Hepatocyte (in vitro differentiated cells): ENCODE measurements around the gene COL21A1. TPM values are rescaled to one million over a fixed set of nuclear protein-coding genes. Genes with fewer than 3 reads are reported as not detected.
"Not testable (repeated sequence)": the region's sequence is repeated elsewhere in the genome, so short reads cannot be mapped to it uniquely, and the experiment has no call there.

Experiments
- DNase-seq: peaks from one replicate; pipeline ENCODE4 v3.0.0-alpha.2; 2016; ENCODE audit warnings: low spot score
- H2AFZ ChIP-seq: fragments of 200-600 bp; sonication (generic); 2 replicates; pipeline ENCODE4 v1.6.0; 2016; ENCODE audit warnings: antibody characterized with exemption, mild to moderate bottlenecking
- H3K27ac ChIP-seq: fragments of 200-600 bp; sonication (generic); 2 replicates; pipeline ENCODE4 v1.5.1; 2016; ENCODE audit warnings: mild to moderate bottlenecking
- H3K27me3 ChIP-seq: fragments of 200-600 bp; sonication (generic); 2 replicates; pipeline ENCODE4 v1.6.1; 2016
- H3K36me3 ChIP-seq: fragments of 200-600 bp; sonication (generic); replicated peaks from 2 replicates; pipeline ENCODE4 v1.5.1; 2016; ENCODE audit warnings: low read depth; ENCODE audit not compliant: insufficient read depth
- H3K4me1 ChIP-seq: fragments of 200-600 bp; sonication (generic); 2 replicates; pipeline ENCODE4 v1.5.1; 2016; ENCODE audit warnings: mild to moderate bottlenecking, moderate library complexity; ENCODE audit not compliant: insufficient read depth
- H3K4me2 ChIP-seq: fragments of 200-600 bp; sonication (generic); 2 replicates; pipeline ENCODE4 v1.6.0; 2016
- H3K4me3 ChIP-seq: fragments of 200-600 bp; sonication (generic); 2 replicates; pipeline ENCODE4 v1.5.1; 2016; ENCODE audit warnings: mild to moderate bottlenecking
- H3K79me2 ChIP-seq: fragments of 200-600 bp; sonication (generic); 2 replicates; pipeline ENCODE4 v1.6.0; 2017; ENCODE audit warnings: mild to moderate bottlenecking
- H3K9me2 ChIP-seq: fragments of 200-600 bp; sonication (generic); replicated peaks from 2 replicates; pipeline ENCODE4 v1.6.0; 2017; ENCODE audit warnings: mild to moderate bottlenecking; ENCODE audit not compliant: insufficient read depth
- H3K9me3 ChIP-seq: fragments of 200-600 bp; sonication (generic); 2 replicates; pipeline ENCODE4 v1.5.1; 2016; ENCODE audit warnings: low read depth, mild to moderate bottlenecking
- H4K20me1 ChIP-seq: fragments of 200-600 bp; sonication (generic); 2 replicates; pipeline ENCODE4 v1.6.0; 2016; ENCODE audit warnings: mild to moderate bottlenecking; ENCODE audit not compliant: insufficient read depth, poor library complexity, severe bottlenecking
- CTCF ChIP-seq: fragments of 200-600 bp; sonication (generic); IDR thresholded peaks from 2 replicates; pipeline ENCODE4 v1.5.1; 2016; ENCODE audit warnings: antibody characterized with exemption, mild to moderate bottlenecking; ENCODE audit not compliant: poor library complexity
- EZH2 ChIP-seq: fragments of 200-600 bp; sonication (generic); IDR thresholded peaks from 2 replicates; pipeline ENCODE4 v1.6.1; 2016; ENCODE audit warnings: antibody characterized with exemption, mild to moderate bottlenecking, borderline replicate concordance
- EZH2phosphoT487 ChIP-seq: fragments of 200-600 bp; sonication (generic); IDR thresholded peaks from one replicate; pipeline ENCODE4 v1.6.1; 2018; ENCODE audit warnings: antibody characterized with exemption, mild to moderate bottlenecking, low read depth, moderate library complexity; ENCODE audit not compliant: unreplicated experiment, severe bottlenecking
- WGBS: methylation state at CpG from one replicate; pipeline ENCODE4 v1.1.6; 2016; ENCODE audit warnings: low lambda C conversion rate; ENCODE audit errors: missing lambda C conversion rate; 5-methylcytosine and 5-hydroxymethylcytosine counted together
- polyA plus RNA-seq: library from polyadenylated mRNA; unstranded; fragments of >200 nt; fragmentation: Nextera tagmentation; extraction: Ambion mirVana; gene quantifications from 2 replicates; pipeline ENCODE4 v1.2.1, GENCODE V29; 2016
- small RNA-seq: library from RNA; depleted of rRNA; stranded (forward); fragments of <200 nt; gene quantifications from one replicate; pipeline ENCODE3, GENCODE V24; 2014
- total RNA-seq: library from RNA; depleted of rRNA; stranded (reverse); fragments of >200 nt; gene quantifications from 2 replicates; pipeline ENCODE4 v1.2.3, GENCODE V29; 2014

COL21A1 gene
- total and polyA plus RNA-seq, 2 experiments from 2014 or later = 36.2 to 44.7 TPM

GRCh38 chr6:56019973-56020372 lies 227.4 kb downstream of the COL21A1 start:
- TF ChIP-seq EZH2phosphoT487 (no peak), EZH2 (no peak), CTCF (no peak)
- H3K4me2 ChIP-seq = no peak overlapping the region
- H3K9me3 ChIP-seq = no peaks in the 10 kb centered on the region
- no peaks in the 10 kb centered on the region for H3K27me3 ChIP-seq
- H4K20me1 ChIP-seq = no peaks in the 10 kb centered on the region
- H3K27ac ChIP-seq = no peak overlapping the region
- no peak overlapping the region for H2AFZ ChIP-seq
- no peaks in the 10 kb centered on the region for H3K79me2 ChIP-seq
- no peaks in the 10 kb centered on the region for H3K9me2 ChIP-seq
- no peaks in the 10 kb centered on the region for H3K36me3 ChIP-seq
- DNase-seq = no peak
- WGBS = 89% methylated on average over 1 of the region's 1 CpG
- no peaks in the 10 kb centered on the region for H3K4me1 ChIP-seq
- no peak overlapping the region for H3K4me3 ChIP-seq

GRCh38 chr6:56017198-56017597 lies 230.2 kb downstream of the COL21A1 start:
- TF ChIP-seq EZH2 (no peak), EZH2phosphoT487 (no peak), CTCF (no peak)

DNA sequence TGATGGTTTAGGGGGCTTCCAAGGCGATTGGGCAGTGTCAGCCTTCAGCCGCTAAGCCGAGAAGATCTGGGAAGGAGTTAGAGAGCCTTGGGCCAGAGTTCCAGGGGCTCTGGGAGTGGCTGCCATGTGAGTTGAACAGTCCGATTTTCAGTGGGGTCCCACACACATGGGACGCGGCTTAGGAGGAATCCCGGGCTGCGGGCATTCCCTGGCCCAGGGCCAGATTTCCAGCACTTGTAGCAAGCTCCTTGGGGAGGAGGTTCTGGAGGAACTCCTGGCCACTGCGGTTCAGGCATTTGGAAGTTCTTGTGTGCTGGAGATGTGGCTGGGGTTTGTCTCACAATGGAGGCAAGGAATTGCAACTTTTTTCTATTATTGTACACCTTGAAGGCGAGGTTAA lies 233.3 kb downstream of the COL21A1 start:
- not testable (repeated sequence) for H3K9me2 ChIP-seq, H3K9me3 ChIP-seq, H3K79me2 ChIP-seq, H4K20me1 ChIP-seq, H3K4me2 ChIP-seq, H2AFZ ChIP-seq, H3K4me1 ChIP-seq, DNase-seq, H3K27ac ChIP-seq, H3K27me3 ChIP-seq, H3K36me3 ChIP-seq, H3K4me3 ChIP-seq
- WGBS = 86% methylated on average over 10 of the region's 10 CpGs

More at GRCh38 chr6:56017198-56017597, 230.2 kb downstream of the COL21A1 start:
- Histone ChIP-seq H3K4me3 (no peak overlapping the region), H3K4me1 (no peaks in the 10 kb centered on the region), H3K4me2 (no peak overlapping the region), H3K36me3 (no peaks in the 10 kb centered on the region), H3K9me3 (no peaks in the 10 kb centered on the region), H3K27ac (no peak overlapping the region), H3K9me2 (no peaks in the 10 kb centered on the region), H2AFZ (no peak overlapping the region), H4K20me1 (no peaks in the 10 kb centered on the region), H3K27me3 (no peaks in the 10 kb centered on the region), H3K79me2 (no peaks in the 10 kb centered on the region)
- no peak for DNase-seq
- WGBS = 38% methylated on average over 2 of the region's 2 CpGs

DNA sequence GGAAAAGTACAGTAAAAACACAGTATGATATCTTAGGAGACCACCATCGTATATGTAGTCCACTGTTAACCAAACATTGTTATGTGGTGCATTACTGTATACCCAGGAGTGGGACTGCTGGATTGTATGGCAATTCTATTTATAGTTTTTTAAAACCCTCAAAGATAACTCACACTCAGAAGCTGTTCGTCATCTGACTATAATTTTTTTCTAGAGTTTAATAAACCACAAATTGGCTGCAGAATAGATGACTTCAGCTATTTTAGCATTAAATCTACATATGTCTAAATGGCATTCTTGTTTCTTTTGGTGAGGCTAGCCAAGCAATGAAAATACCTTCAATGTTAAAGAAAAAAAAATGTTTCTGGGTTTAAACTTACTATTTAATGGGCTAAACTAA lies 237.7 kb downstream of the COL21A1 start:
- no peak overlapping the region for H3K27ac ChIP-seq

More for the DNA sequence above, 237.7 kb downstream of the COL21A1 start:
- Histone ChIP-seq H3K9me3 (no peaks in the 10 kb centered on the region), H2AFZ (no peak overlapping the region), H3K4me2 (no peak overlapping the region), H3K9me2 (no peaks in the 10 kb centered on the region), H4K20me1 (no peaks in the 10 kb centered on the region), H3K27me3 (no peaks in the 10 kb centered on the region), H3K79me2 (no peaks in the 10 kb centered on the region), H3K4me3 (no peak overlapping the region), H3K36me3 (no peaks in the 10 kb centered on the region), H3K4me1 (no peaks in the 10 kb centered on the region)
- TF ChIP-seq CTCF = no peak
- WGBS = 91% methylated on average over 2 of the region's 2 CpGs
- DNase-seq = no peak

Small RNA genes within 50 kb of the gene (small RNA-seq; reads per million reads assigned to genes)
- not detected for gene DHFRP6
